ENCODE measurements around the gene INO80B. TPM values are rescaled to one million over a fixed set of nuclear protein-coding genes. Genes with fewer than 3 reads are reported as not detected.

The INO80B gene
- total and polyA plus RNA-seq, 9 of the 15 experiments (the other 6 are each of a cell fraction or from before 2014, with no cell fraction given), result 0.41 to 22.6 (median 9.0) TPM

- TF ChIP-seq NKRF (IDR thresholded peaks at IDR 0.05; ENCODE audit: borderline replicate concordance) (no peak), ZBTB40 (IDR thresholded peaks at IDR 0.05) (peak; percentile 52; the same call in 1 of the 2 replicates), ZBTB40 (CRISPR knock-in tag; IDR thresholded peaks at IDR 0.05) (no peak), HDAC8 (tag; IDR thresholded peaks at IDR 0.05) (no peak), ELF4 (CRISPR knock-in tag; IDR thresholded peaks at IDR 0.05) (0 out of 2 replicates have a peak, but pooled peaks have one; percentile 44), CREB5 (CRISPR knock-in tag; IDR thresholded peaks at IDR 0.05) (no peak), HDGF (IDR thresholded peaks at IDR 0.05) (no peak), PCBP2 (IDR thresholded peaks at IDR 0.05; ENCODE audit: low read depth, low read length, poor library complexity, severe bottlenecking) (no peak), KDM1A (IDR thresholded peaks at IDR 0.05) (no peak), NFYB (IDR thresholded peaks at IDR 0.05; ENCODE audit: extremely low read depth, insufficient read length) (peak; percentile 72), ZNF785 (CRISPR knock-in tag; IDR thresholded peaks at IDR 0.05) (no peak), ZNF511 (CRISPR knock-in tag; IDR thresholded peaks at IDR 0.05) (no peak), BACH1 (tag; IDR thresholded peaks at IDR 0.05) (peak; percentile 35; the same call in 1 of the 2 replicates), SRF (CRISPR knock-in tag; IDR thresholded peaks at IDR 0.05) (no peak)
Observed at GRCh38 chr2:74458132-74458937, 3.4 kb downstream of the INO80B start, which contains the start of gene WBP1 (continued).

Measured in K562 (cell line).